GM12878 (cell line): ENCODE results near the gene CKB. TPM values are rescaled to one million over a fixed set of nuclear protein-coding genes. Genes with fewer than 3 reads are reported as not detected.

Experiments
- ATAC-seq: fragments of 200-7000 bp; cut with Tn5 transposase; 3 replicates; pipeline ENCODE4 v1.9.1; 2020; ENCODE audit warnings: mild to moderate bottlenecking, moderate library complexity
- BruUV-seq: library from RNA; stranded (reverse); fragments of 400-500 nt; replicated peaks from 2 replicates; lab custom pipeline; 2021; lab: Mats Ljungman, UMichigan
- CTCF ChIA-PET: fragments of 300-600 bp; sonication (Branson Sonifier 250); formaldehyde crosslinking; extraction: SDS; loops from one replicate; lab custom pipeline; 2021; ENCODE audit warnings: inconsistent platforms; lab: Yijun Ruan, JAX
- POLR2A ChIA-PET: fragments of 350-600 bp; formaldehyde crosslinking; extraction: SDS; loops from one replicate; lab custom pipeline; 2021; ENCODE audit warnings: inconsistent platforms; lab: Charles Lee
- RAD21 ChIA-PET: fragments of 300-600 bp; sonication (Branson Sonifier 250); formaldehyde crosslinking; loops from one replicate; lab custom pipeline; 2023; ENCODE audit warnings: antibody characterized with exemption; ENCODE audit not compliant: unreplicated experiment; lab: Charles Lee
- SMC1A ChIA-PET: fragments of 300-600 bp; sonication (Branson Sonifier 250); formaldehyde crosslinking; loops from one replicate; lab custom pipeline; 2023; ENCODE audit not compliant: unreplicated experiment, uncharacterized antibody; lab: Charles Lee
- DNase-seq: peaks from one replicate; pipeline ENCODE4 v3.0.0-alpha.2; 2011; ENCODE audit warnings: low read depth, low spot score
- FAIRE-seq: peaks from 3 replicates; lab custom pipeline; 2011; peaks lifted over from hg19 to GRCh38; lab: Jason Lieb, UNC
- H2AFZ ChIP-seq: 2 replicates; pipeline ENCODE4 v1.6.0; 2011; ENCODE audit warnings: low read depth, low read length, control low read depth; ENCODE audit not compliant: control insufficient read depth
- H3K27ac ChIP-seq: 2 replicates; pipeline ENCODE4 v1.5.1; 2011; ENCODE audit warnings: control low read depth; ENCODE audit not compliant: control insufficient read depth, insufficient read depth
- H3K27me3 ChIP-seq, 2 experiments: replicated peaks in 1 of 2; 2 replicates each; pipeline versions ENCODE4 v1.6.0 to v1.6.1; 2011; ENCODE audit warnings: low read length in 1 of 2; ENCODE audit not compliant: control insufficient read depth in 2 of 2, insufficient read depth in 2 of 2
- H3K36me3 ChIP-seq, 2 experiments: 2 replicates each; pipeline ENCODE4 v1.5.1; 2011; ENCODE audit warnings: low read length in 1 of 2; ENCODE audit not compliant: control insufficient read depth in 2 of 2, insufficient read depth in 2 of 2
- H3K4me1 ChIP-seq: 2 replicates; pipeline ENCODE4 v1.6.1; 2011; ENCODE audit warnings: mild to moderate bottlenecking, low read length, moderate library complexity, mixed read lengths; ENCODE audit not compliant: control insufficient read depth, insufficient read depth
- H3K4me2 ChIP-seq: 2 replicates; pipeline ENCODE4 v1.6.0; 2011; ENCODE audit warnings: control low read depth; ENCODE audit not compliant: control insufficient read depth, insufficient read depth
- H3K4me3 ChIP-seq: fragments of 200-600 bp; sonication (generic); 2 replicates; pipeline ENCODE4 v1.5.1; 2016
- H3K79me2 ChIP-seq: 2 replicates; pipeline ENCODE4 v1.6.0; 2011; ENCODE audit warnings: low read length; ENCODE audit not compliant: control insufficient read depth, insufficient read depth
- H3K9ac ChIP-seq: 2 replicates; pipeline ENCODE4 v1.8.0; 2011; ENCODE audit warnings: low read length, control low read depth, mixed read lengths; ENCODE audit not compliant: control insufficient read depth, insufficient read depth
- H3K9me3 ChIP-seq: replicated peaks from 3 replicates; pipeline ENCODE4 v1.5.1; 2011; ENCODE audit warnings: mild to moderate bottlenecking, low read length; ENCODE audit not compliant: control insufficient read depth, insufficient read depth
- H4K20me1 ChIP-seq: 2 replicates; pipeline ENCODE4 v1.6.0; 2011; ENCODE audit not compliant: control insufficient read depth, insufficient read depth
- SMAD1 ChIP-seq: fragments of 450-650 bp; IDR thresholded peaks from 2 replicates; pipeline ENCODE4 v1.6.1; 2018; ENCODE audit warnings: mild to moderate bottlenecking, low read depth; ENCODE audit not compliant: partially characterized antibody
- USF2 ChIP-seq: IDR thresholded peaks from 2 replicates; pipeline ENCODE4 v1.6.1; 2011; ENCODE audit warnings: low read depth, low read length, improper control_type of control experiment, borderline replicate concordance
- WGBS: methylation state at CpG from one replicate; pipeline ENCODE4 v1.1.6; 2016; ENCODE audit warnings: low lambda C conversion rate; ENCODE audit not compliant: insufficient replicate concordance, insufficient coverage; ENCODE audit errors: missing lambda C conversion rate; 5-methylcytosine and 5-hydroxymethylcytosine counted together
- in situ Hi-C: fragments of 300-500 bp; cut with MboI; formaldehyde crosslinking; loops from 9 replicates; pipeline ENCODE4 v1.14.3; 2018; ENCODE audit warnings: mixed read lengths
- intact Hi-C: fragments of 100-400 bp; cut with micrococcal nuclease; formaldehyde crosslinking; loops from one replicate; pipeline ENCODE4 v1.14.2; 2022; ENCODE audit not compliant: unreplicated experiment
- polyA plus RNA-seq, 11 experiments: library from polyadenylated mRNA; depleted of rRNA in 4 of 11; unstranded in 6 of 11; stranded (reverse) in 5 of 11; fragments of >200 nt; fragmentation: Nextera tagmentation in 4 of 11; fragmentation: Illumina TruSeq in 1 of 11; extraction: Ambion mirVana in 4 of 11; extraction: Trizol in 1 of 11; gene quantifications; 1 replicate in 1 of 11; 2 replicates in 10 of 11; pipeline versions ENCODE4 v1.2.1 to v1.2.3, GENCODE V29; 2011 to 2016; ENCODE audit warnings: inconsistent platforms in 2 of 11, missing spikeins in 2 of 11, low read depth in 1 of 11
- total RNA-seq, 4 experiments: library from RNA; depleted of rRNA in 3 of 4; stranded (reverse); fragments of >200 nt in 3 of 4; fragmentation: Illumina TruSeq in 1 of 4; extraction: Trizol in 1 of 4; gene quantifications; 2 replicates each; pipeline versions ENCODE4 v1.2.1 to v1.2.3, GENCODE V29; 2013 to 2021

The CKB gene
- total and polyA plus RNA-seq, 10 of the 15 experiments (the other 5 are each of a cell fraction or from before 2014, with no cell fraction given): 0.40 to 6.1 (median 2.3) TPM

- TF ChIP-seq USF2: 0 out of 2 replicates have a peak, but pooled peaks have one; percentile 0
- TF ChIP-seq SMAD1: no peak
- TF ChIP-seq, all 136 proteins: peak for 1
- Histone ChIP-seq H3K79me2 (peaks cover 30% of the 10 kb centered on the region), H3K4me2 (peak overlapping the region; percentile 85), H3K27me3 (no peaks in the 10 kb centered on the region), H4K20me1 (no peaks in the 10 kb centered on the region), H3K9ac (peak overlapping the region; percentile 90), H3K9me3 (no peaks in the 10 kb centered on the region), H3K4me3 (peak overlapping the region; percentile 91), H3K27ac (peak overlapping the region; percentile 65), H2AFZ (peak overlapping the region; percentile 54), H3K36me3 (peaks cover 0 to 6% of the 10 kb centered on the region in 2 experiments; a peak in 2 of 4 replicates), H3K4me1 (peaks cover 25% of the 10 kb centered on the region)
- intact Hi-C loops: no loop called here
- TSS peak; percentile 79 for BruUV-seq
- SMC1A ChIA-PET: interaction anchor here (1.1 to 2.6 kb wide), 4 partner anchors 12 to 35 kb away, joined by 3 to 11 read pairs (median 4); no protein-coding TSS in a partner anchor
- POLR2A ChIA-PET: interaction anchor here (1.5 kb wide), 2 partner anchors 23 to 196 kb away, joined by 3 to 4 read pairs; partner anchors contain the start of gene EIF5
- DNase-seq (no peak), FAIRE-seq (no peak), ATAC-seq (no peak)
- WGBS: 43% methylated on average over 40 of the region's 42 CpGs
- in situ Hi-C loops: no loop called here
- CTCF ChIA-PET: interaction anchor here (1.3 to 5.3 kb wide), 2 partner anchors 11 to 17 kb away, joined by 3 to 39 read pairs; no protein-coding TSS in a partner anchor
- RAD21 ChIA-PET: interaction anchor here (1.4 to 2.4 kb wide), 3 partner anchors 9 to 32 kb away, joined by 5 to 14 read pairs (median 5); partner anchors contain the start of gene BAG5
These were observed 7.0 kb upstream of the CKB start for GRCh38 chr14:103529383-103530365.
